Hippocampal formation (tissue), 2 donors: ENCODE measurements around the gene ZNF362.

ENCODE experiments used
- DNase-seq, 2 donors: peaks; one replicate each; lab custom pipeline; 2025; lab: John Stamatoyannopoulos, UW

The ZNF362 gene

GRCh38 chr1:33324677-33325575, 68.6 kb downstream of the ZNF362 start:
- no peak for DNase-seq

DNA sequence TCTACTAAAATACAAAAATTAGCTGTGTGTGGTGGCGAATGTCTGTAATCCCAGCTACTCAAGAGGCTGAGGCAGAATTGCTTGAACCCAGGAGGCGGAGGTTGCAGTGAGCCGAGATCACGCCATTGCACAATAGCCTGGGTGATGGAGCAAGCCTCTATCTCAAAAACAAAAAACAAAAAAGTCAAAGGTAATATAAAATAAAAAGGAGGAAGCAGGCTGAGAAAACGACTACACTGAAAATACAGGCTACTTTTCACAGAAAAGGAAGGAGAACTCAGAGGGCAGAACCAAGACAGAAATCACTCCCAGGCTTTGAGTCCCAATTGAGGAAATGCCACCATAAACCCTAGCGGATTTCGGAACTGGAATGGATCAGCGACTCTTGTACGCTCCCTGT, 70.5 kb downstream of the ZNF362 start:
- no peak for DNase-seq

- DNase-seq, result no peak
These were observed 71.5 kb downstream of the ZNF362 start for GRCh38 chr1:33327587-33328325.

DNA sequence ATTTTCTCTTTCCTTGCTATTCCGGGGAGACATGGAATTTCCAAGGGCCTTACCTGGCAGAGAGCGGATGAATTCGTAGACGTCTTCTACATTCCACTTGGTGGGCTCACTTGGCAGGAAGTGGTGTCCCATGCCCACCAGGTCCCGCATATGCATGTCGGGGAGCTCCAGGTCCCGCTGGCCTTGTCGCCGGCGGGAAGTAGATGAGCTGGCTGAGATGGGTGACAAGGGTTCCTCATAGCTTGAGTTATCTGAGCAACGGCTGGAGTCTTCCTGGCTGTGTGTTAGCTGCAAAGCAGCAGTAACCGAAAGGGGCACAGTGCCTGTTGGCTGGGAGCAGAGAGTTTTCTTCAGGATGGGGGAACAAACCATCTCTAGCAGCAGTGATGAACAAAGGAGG, 72.5 kb downstream of the ZNF362 start:
- no peak for DNase-seq

- DNase-seq, result no peak
These were observed 73.5 kb downstream of the ZNF362 start for GRCh38 chr1:33329600-33330305.

GRCh38 chr1:33330361-33330890, 74.1 kb downstream of the ZNF362 start:
- DNase-seq, result no peak

DNA sequence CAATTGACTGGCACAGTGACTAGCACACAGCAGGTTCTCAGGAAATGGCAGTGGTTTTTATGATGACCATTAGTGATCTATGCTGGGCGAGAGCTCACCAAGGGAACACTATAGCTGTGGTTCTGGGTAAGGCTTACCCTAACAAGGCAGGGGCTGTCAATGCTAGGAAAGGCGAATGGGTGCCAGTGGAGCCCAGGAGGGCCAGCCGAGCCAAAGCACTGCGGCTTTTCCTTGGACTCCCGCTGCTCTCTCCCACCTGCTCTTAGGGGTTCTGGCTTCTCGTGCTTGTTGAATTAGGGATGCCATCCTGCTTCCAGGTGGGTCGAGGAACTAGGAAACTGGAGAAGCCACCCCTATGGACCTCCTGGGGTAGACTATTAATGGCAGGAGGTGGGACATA, 74.6 kb downstream of the ZNF362 start:
- DNase-seq, result no peak

DNA sequence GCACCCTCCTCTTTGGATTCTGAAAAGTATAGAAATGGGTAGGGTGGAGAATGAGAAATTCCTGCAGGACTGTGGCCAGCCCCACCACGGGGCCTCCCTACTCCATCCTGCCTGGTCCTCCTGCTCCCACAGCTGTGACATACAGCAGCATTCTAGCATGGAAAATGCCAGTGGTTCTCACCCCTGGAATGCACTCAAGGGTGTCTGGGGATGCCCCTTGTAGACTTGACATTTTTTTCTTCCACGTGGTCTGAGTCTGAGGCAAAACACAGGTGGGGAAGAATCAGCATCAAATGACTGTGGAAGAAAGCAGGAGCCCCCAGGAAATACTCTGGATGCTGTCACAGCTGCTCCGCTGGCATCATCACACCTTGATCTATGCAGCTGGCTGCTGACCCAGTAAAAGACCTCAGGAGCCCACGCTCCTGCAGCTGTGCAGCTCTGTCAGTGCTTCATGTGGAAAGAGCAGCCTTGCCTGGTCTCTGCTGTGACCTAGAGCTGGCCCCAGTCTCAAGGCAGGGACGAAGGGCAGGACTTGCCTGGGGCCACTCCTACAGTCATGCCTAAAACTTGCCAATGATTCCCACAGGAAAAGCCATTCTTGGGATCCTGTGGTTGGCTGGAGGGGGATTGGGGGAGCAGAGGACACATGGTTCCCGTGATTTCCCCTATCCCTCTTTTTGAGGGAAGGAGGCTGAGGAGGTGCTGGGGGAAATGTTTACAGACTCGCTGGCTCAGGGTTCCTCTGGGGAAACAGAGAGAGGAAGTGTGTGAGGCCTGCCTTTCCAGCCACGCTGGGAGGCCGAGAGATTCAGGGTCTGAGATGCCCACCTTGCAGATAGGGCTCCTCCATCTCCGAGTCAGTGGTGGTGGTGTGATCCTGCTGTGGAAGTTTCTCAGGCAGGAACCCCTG, 75.4 kb downstream of the ZNF362 start:
- no peak for DNase-seq

GRCh38 chr1:33332357-33332789, 76.1 kb downstream of the ZNF362 start:
- DNase-seq, result no peak

- no peak for DNase-seq
These were observed 76.6 kb downstream of the ZNF362 start for GRCh38 chr1:33332881-33333280.

DNA sequence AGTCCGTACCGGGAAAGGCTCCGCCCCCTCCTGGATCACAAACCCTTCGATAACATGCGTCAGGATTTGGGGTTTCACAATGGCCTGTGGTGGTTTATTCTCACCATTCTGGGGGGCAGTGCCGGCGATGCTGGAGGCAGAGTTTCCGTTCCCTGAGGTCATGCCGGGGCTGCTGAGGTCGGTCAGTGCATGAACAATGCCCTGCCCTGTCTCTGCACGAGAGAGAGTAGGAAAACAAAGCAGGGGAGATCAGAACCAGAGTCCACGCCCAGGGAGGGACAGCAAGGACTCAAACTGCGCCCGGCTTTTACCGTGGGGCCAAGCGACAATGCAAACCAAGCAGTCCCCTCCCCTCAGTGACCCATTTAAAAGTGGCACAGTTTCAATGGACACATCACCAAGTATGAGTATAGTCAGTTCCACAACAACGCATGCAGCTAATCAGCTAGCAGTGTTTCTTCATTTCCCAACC, 77.8 kb downstream of the ZNF362 start:
- no peak for DNase-seq

GRCh38 chr1:33335020-33335419, 78.7 kb downstream of the ZNF362 start:
- no peak for DNase-seq

- DNase-seq, result no peak
These were observed 80.3 kb downstream of the ZNF362 start for GRCh38 chr1:33336580-33336979.

DNA sequence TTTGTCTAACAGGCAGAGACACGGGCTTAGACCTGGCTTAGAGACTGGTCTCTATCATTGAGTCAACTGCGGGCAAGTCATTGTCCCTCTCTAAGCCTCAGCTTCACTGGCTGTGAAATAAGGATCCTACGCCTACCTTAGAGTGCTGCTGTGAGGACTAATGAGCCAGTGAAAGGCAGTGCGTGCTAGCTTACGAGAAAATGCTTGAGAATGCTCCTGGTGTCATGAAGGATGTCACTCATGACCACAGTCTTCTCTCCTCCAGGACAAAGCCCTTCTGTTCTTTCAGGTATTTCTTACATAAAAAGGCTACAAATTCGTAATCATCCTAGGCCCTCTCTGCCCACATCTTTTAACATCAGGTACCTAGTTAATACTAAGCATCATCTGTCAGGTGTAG, 81.1 kb downstream of the ZNF362 start:
- no peak for DNase-seq

GRCh38 chr1:33338048-33338439, 81.8 kb downstream of the ZNF362 start:
- no peak for DNase-seq

DNA sequence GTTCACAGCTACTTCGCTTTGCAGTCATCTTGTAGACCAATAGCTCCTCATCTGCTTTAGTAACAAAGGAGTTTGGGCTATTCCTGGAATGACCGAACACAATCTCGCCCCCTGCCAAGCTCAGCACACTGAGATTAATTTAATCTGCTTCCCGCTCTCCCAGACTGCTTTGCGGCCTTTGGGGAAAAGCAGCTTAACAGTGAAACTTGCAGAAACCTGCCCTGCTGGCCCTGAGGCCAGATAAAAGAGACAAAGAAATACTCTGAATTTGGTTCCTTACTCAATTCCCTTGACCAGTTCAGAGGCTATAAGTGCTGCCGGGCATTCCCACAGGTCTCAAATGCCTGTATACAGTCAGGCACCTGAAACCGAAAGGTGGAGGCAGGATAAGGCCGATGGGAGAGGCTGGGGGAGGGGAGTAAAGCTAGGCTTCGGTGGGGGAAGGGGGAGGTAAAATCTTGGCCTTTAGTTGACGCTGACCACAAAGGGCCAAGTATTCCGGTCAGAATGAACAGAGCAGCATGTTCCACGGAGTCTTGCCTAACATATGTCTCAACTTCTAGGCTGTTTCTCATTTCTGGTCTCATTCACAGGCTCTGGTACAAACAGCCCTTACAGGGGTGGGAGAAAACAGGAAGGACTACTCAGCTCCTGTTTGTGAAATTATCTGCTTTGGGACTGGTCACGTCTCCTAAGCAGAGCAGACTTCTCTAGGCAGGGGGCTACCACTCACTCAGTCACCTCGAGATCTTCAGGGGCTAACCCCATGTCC, 82.3 kb downstream of the ZNF362 start:
- DNase-seq, result no peak

DNA sequence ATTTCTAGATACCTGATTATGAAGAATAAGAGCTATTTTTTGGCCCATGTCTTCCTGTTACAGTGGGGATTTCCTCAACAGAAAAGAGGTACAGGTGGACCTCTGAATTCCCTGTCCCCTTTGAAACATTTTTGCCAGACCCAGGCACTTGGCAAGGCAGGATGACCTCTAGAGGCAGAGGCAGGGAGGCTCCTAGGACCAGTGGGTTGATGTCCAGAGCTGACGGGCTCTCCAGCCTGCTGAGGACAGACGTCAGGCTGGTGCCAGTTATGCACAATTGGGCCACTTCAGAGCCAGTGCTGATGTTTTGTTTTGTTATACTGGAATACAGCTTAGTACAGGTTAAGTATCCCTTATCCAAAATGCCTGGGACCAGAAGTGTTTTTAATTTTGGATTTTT, 83.1 kb downstream of the ZNF362 start:
- DNase-seq, result peak in 1 of 2 donors; percentile 29

DNA sequence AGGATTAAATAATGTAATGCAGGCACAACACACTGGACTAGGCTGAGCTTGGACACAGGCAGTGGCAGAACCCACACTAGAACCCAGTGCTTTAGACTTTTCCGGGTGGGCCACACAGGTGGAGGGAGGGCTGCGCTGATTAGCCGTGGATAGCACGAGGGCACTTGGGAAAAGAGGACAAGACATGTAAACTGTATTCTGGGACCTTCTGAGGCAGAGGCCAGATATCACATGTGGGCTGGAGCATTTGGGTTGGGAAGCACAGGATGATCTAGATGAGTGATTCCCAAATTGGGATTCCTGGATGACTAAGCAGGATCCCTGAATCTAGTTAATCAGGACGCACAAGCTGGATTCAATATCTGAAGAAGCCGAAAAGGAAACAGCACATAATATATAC, 84.9 kb downstream of the ZNF362 start:
- no peak for DNase-seq

DNA sequence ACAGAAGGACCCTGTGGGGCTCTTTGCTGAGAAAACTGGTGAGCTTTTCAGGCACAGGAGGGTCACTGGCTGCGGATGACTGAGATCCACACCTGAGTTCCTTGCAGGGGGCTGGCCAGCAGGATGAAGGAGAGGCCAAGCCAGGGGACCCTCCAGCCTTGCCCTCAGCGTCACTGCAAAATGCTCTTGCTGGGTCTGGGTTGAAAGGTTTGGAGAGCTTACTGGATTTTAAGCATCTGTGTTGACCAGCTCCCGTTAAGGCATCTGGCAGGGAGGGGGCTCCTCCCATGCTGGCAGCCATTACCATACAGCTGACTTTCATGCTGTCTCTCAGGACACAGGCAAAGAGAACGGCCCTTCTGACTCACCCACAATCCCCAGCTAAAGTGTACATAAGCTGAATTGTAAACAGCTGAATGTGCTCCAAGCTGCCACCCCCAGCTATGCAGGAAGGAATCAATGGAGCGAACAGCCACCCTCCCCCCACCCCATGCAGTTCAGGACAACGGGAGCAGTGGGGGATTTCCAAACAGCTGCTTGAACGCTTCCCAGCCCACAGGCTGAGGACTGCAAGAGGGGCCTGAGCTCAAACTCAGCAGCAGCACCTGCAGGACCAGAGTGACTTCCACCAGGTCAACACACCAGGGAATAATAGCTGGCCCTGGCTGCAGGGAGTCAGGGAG, 85.9 kb downstream of the ZNF362 start:
- peak; percentile 75 to 83 for DNase-seq

DNA sequence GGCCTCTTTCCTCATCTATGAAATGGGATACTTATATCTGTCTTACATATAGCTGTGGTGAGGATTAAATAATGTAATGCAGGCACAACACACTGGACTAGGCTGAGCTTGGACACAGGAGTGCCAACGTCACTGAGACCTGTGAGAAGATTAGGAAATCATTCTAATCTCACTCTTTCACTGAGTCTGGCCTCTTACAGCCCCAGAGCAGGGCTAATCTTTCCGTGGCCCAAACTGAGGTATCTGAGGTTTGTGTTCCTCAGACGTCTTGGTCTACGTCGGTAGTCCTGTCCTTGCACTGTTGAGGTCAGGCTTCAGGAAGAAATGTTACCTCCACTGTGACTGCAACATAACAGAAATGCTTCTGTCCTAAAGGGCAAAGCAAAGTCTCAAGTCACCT, 87.2 kb downstream of the ZNF362 start:
- DNase-seq, result no peak
